Measurements from ENCODE around the gene OR8B2.
"Not testable (repeated sequence)": the region's sequence is repeated elsewhere in the genome, so short reads cannot be mapped to it uniquely, and the experiment has no call there.

The OR8B2 gene

DNA sequence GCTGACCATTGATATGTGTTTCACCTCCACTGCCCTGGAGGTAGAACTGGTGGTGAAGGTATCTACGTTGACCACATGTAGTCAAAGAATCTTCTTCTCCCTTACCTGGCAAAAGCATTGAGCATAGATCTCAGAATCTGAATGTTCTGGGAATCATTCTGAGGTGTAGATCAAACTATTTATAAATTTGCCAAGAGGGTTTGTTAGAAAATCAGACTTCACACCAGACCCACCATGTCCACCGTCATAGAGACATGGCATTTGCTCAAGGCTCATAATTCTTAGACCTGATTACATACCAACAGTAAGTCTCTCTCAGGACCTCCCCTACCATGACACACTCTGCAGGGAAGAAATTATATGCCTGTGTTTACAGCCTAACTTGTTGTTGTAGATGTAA is at the start of gene OR8B2:
OR8B2 (minus strand) TSS at position 101 of the 400 bp plus-strand sequence. CDS start 1,156 bp downstream, outside the sequence.
- DNase-seq (ENCODE audit: low read depth, low spot score), result no peak

GRCh38 chr11:124429599-124429998 is 45.3 kb upstream of the OR8B2 start:
- no peak for DNase-seq (ENCODE audit: low read depth, low spot score)

DNA sequence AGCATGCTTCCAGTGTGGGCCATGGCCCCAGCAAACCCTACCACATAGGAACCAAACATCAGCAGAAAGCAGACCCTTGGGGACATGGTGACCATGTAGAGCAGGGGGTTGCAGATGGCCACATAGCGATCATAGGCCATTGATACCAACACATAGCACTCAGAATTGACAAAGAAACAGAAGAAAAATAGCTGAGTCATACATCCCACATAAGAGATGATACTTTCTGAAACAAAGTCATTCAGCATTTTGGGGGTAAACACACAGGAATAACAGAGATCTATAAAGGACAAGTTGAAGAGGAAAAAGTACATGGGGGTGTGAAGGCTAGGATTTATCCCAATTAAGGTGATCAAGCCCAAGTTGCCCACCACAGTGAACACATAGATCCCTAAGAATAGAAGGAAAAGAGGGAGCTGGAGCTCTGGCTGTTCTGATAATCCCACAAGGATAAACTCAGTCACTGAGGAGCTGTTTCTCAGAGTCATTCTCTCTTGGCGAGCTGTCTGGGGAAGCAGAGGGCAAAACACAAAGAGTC is 40.2 kb upstream of the OR8B2 start, which contains the start of gene OR8B4:
OR8B4 (minus strand) TSS at position 488 of the 538 bp plus-strand sequence; CDS start at position 488, 0 bp downstream.
- DNase-seq (ENCODE audit: low read depth, low spot score), result no peak

DNA sequence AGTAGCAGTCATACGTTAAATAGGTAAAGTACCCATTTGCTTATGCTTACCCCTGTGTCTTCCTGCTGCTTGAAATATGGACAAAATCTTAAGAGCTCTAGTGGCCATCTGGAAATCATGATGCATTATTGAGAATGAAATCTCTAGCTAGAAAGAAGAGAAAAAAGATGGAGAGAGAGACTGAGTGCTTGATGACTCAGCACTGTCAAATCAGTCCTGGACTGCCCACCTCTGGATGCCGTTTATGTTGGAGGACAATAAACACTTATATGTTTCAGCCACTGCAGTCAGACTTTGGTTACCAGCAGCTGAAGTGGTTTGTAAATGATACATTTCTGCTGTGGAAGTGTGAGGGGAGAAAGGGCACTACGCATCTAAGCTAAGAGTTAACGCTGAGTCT is 36.7 kb upstream of the OR8B2 start:
- DNase-seq (ENCODE audit: low read depth, low spot score), result no peak

DNA sequence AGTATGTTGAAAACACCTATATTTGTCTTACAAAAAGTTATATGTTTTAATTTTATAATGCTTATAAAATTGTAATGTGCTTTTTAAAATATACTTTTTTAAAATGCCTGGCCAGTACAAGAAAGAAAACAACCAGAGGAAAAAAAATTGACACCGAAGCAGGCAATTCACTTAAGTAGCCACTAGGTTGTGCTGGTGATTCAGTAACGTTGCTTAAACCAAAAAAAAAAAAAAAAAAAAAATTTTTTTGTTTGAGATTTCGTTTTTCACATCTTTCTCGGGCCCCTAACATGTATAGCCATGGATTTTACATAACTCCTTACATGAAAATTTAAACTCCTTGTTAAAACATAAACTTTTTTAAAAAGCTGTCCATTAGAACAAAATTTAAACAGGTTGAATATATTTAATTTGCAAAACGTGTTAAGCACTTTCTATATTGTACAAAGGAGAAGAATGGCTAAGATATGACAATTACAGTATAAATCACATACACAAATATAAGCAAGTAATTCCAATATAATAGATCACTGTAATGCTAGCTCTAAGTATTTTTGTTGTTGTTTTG is 31.1 kb upstream of the OR8B2 start:
- DNase-seq (ENCODE audit: low read depth, low spot score), result no peak

DNA sequence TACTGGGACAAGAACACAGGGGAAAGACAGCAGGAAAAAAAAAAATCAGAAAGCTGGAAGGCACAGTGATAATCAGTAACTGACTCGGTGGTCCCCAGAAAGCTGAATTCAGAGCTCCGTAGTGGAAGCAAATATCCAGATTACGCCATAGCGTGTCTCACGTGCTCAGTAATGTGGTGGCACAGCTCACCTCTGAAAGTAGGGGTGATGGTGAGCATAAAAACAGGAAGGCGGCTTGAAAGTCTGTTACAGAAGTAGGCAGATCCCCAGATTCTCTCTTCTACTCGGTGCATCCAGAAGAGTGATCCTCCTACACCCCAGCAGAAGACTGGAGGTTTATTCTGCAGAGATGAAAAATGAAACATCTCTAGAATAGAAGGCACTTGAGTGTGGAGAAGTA is 25.6 kb upstream of the OR8B2 start:
- no peak for DNase-seq (ENCODE audit: low read depth, low spot score)

DNA sequence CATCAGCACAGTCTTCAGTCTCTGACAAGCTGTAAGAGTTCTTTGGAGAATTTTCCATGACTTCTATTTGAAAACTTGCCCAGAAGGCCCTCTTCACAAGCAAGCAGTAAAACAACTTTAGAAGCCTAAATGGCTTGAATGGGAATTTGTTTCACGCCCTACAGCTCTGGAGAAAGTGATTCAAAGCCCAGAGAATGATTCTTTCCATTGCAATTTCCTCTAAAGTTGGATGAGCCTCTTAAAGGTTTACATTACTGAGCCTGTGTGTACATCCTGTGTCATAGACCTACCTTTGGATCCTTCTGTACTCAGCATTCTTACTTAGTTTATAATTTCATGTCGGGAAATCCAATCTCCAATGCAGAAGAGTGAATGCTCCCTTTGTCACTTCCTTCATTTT is 21.3 kb upstream of the OR8B2 start:
- no peak for DNase-seq (ENCODE audit: low read depth, low spot score)

- not testable (repeated sequence) for DNase-seq (ENCODE audit: low read depth, low spot score)
Measured at GRCh38 chr11:124403186-124403585, 18.9 kb upstream of the OR8B2 start.

- no peak for DNase-seq (ENCODE audit: low read depth, low spot score)
Measured at GRCh38 chr11:124402326-124402922, 18.1 kb upstream of the OR8B2 start.

DNA sequence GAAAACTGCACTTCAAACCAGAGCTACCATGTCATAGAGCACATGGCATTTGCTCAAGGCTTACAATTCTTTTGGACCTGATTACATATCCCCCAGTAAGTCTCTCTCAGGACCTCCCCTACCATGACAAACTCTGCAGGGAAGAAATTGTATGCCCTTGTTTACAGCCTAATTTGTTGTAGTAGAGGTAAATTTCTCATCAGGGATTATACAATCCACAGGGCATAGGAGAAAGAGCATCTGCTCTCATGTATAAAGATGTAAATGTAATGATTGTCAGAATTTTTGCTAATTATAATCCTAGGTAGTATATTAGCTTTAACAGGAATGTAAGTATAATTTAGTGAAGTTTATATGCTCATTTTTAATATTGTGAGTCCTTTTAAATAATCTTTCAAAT is 14.6 kb upstream of the OR8B2 start, which contains the start of gene OR8B3:
OR8B3 (minus strand) TSS at position 101 of the 400 bp plus-strand sequence. CDS start 1,673 bp downstream, outside the sequence.
- no peak for DNase-seq (ENCODE audit: low read depth, low spot score)

DNA sequence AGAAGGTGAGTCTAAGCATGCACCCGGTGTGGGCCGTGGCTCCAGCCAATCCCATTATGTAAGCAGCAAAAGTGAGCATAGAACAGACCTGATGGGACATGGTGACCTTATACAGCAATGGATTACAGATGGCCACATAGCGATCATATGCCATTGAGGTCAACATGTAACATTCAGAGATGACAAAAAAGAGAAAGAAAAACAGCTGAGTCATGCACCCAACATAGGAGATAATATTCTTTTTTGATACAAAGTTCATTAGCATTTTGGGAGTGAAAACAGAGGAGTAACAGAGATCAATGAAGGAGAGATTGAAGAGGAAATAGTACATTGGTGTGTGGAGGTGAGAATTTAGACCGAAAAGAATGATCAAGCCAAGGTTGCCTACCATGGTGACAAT is 12.5 kb upstream of the OR8B2 start:
- not testable (repeated sequence) for DNase-seq (ENCODE audit: low read depth, low spot score)

- no peak for DNase-seq (ENCODE audit: low read depth, low spot score)
Measured at GRCh38 chr11:124394408-124394807, 10.1 kb upstream of the OR8B2 start.

- DNase-seq (ENCODE audit: low read depth, low spot score), result not testable (repeated sequence)
Measured at GRCh38 chr11:124382857-124383256, 1.4 kb downstream of the OR8B2 start.

- no peak for DNase-seq (ENCODE audit: low read depth, low spot score)
Measured at GRCh38 chr11:124380585-124380984, 3.7 kb downstream of the OR8B2 start.

GRCh38 chr11:124376280-124376679 is 8.0 kb downstream of the OR8B2 start:
- DNase-seq (ENCODE audit: low read depth, low spot score), result no peak

DNA sequence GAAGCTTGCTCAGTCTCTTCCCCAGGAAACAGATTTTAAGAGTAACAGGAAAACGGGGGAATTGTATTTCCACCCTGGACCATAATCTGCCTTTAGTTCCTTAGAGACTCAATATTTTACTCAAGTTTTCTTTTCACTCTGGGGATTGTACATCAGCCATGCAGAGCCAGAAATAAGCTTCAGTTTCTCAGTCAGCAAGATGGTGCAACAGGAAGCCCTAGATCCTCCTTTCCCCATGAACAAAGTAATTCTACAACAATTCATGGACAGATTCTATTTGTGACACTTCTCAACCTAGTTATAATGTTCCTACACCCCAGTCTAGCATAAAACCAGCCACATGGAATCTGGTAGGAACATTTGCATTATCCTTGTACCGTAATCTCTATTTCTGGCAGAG is 24.7 kb downstream of the OR8B2 start:
- DNase-seq (ENCODE audit: low read depth, low spot score), result no peak

- DNase-seq (ENCODE audit: low read depth, low spot score), result no peak
Measured at GRCh38 chr11:124346311-124346955, 37.9 kb downstream of the OR8B2 start.

GRCh38 chr11:124344346-124344745 is 40.0 kb downstream of the OR8B2 start:
- DNase-seq (ENCODE audit: low read depth, low spot score), result no peak

DNA sequence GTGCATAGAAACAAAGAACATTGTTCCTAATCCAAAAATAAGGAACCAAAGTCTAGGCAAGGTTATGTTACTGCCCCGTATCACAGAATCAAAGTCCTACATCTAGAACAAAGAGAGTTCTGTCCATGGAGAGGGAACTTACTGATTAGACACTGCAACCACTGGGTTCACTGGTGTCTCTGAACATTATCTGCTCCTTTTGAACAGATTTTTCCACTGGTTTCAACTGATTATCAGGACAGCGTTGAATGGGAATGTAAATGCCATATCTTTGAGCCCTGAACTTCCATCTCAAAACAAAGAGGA is 44.2 kb downstream of the OR8B2 start:
- DNase-seq (ENCODE audit: low read depth, low spot score), result no peak

- no peak for DNase-seq (ENCODE audit: low read depth, low spot score)
Measured at GRCh38 chr11:124339396-124340141, 44.7 kb downstream of the OR8B2 start.
